GM19467 (cell line): ENCODE results near the gene POU2F3.

ENCODE experiments used
- ATAC-seq: cut with Tn5 transposase; IDR thresholded peaks from one replicate; pipeline ENCODE4 v1.9.1; 2021; ENCODE audit warnings: mild to moderate bottlenecking, moderate library complexity; ENCODE audit not compliant: unreplicated experiment

The POU2F3 gene

GRCh38 chr11:120316880-120317688, 77.1 kb downstream of the POU2F3 start:
- ATAC-seq, result no peak

GRCh38 chr11:120317689-120318480, 77.9 kb downstream of the POU2F3 start:
- no peak for ATAC-seq

- no peak for ATAC-seq
Measured at GRCh38 chr11:120318906-120319305, 79.0 kb downstream of the POU2F3 start.

GRCh38 chr11:120324932-120325810, 85.2 kb downstream of the POU2F3 start, which contains the start of gene TLCD5:
Gene TLCD5, plus strand, starts transcription at chr11:120325299. Its CDS starts 2,143 bp downstream, at chr11:120327442.
- ATAC-seq, result no peak

- ATAC-seq, result no peak
Measured at GRCh38 chr11:120326228-120326627, 86.3 kb downstream of the POU2F3 start.

- ATAC-seq, result no peak
Measured at GRCh38 chr11:120326845-120327281, 86.9 kb downstream of the POU2F3 start.

GRCh38 chr11:120327311-120327710, 87.4 kb downstream of the POU2F3 start:
- ATAC-seq, result no peak

GRCh38 chr11:120329556-120329955, 89.6 kb downstream of the POU2F3 start:
- no peak for ATAC-seq

GRCh38 chr11:120330045-120330444, 90.1 kb downstream of the POU2F3 start:
- no peak for ATAC-seq

GRCh38 chr11:120331301-120331996, 91.5 kb downstream of the POU2F3 start:
- ATAC-seq, result no peak

GRCh38 chr11:120332822-120333716, 93.1 kb downstream of the POU2F3 start:
- ATAC-seq, result no peak

GRCh38 chr11:120333801-120334200, 93.9 kb downstream of the POU2F3 start:
- ATAC-seq, result no peak

GRCh38 chr11:120334332-120334731, 94.4 kb downstream of the POU2F3 start:
- ATAC-seq, result no peak

GRCh38 chr11:120334894-120335462, 95.0 kb downstream of the POU2F3 start:
- no peak for ATAC-seq

GRCh38 chr11:120335556-120335907, 95.6 kb downstream of the POU2F3 start:
- no peak for ATAC-seq

GRCh38 chr11:120335908-120336640, 96.1 kb downstream of the POU2F3 start, which contains the start of gene ARHGEF12:
Gene ARHGEF12, plus strand, starts transcription at chr11:120336413. Its CDS starts 831 bp downstream, at chr11:120337244.
- ATAC-seq, result peak; percentile 68

GRCh38 chr11:120336641-120337354, 96.9 kb downstream of the POU2F3 start:
- ATAC-seq, result peak; percentile 16
